HG03469 (cell line): Measurements from ENCODE around the gene ULK4.
"Not testable (repeated sequence)": the region's sequence is repeated elsewhere in the genome, so short reads cannot be mapped to it uniquely, and the experiment has no call there.

ENCODE experiments used
- ATAC-seq: cut with Tn5 transposase; IDR thresholded peaks from one replicate; pipeline ENCODE4 v1.9.1; 2021; ENCODE audit warnings: mild to moderate bottlenecking, moderate library complexity, moderate number of reproducible peaks; ENCODE audit not compliant: unreplicated experiment

ULK4 gene

DNA sequence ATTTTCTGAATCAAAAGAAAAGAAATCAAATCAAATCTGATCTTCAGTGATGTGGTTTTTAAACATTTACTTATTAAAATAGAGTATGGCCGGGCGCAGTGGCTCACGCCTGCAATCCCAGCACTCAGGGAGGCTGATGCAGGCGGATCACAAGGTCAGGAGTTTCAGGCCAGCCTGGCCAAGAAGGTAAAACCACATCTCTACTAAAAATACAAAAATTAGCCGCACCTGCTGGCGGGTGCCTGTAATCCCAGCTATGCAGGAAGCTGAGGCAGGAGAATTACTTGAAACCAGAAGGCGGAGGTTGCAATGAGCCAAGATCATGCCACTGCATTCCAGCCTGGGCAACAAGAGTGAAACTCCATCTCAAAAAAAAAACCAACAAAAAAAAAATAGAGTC is 169.1 kb downstream of the ULK4 start:
- ATAC-seq: no peak

DNA sequence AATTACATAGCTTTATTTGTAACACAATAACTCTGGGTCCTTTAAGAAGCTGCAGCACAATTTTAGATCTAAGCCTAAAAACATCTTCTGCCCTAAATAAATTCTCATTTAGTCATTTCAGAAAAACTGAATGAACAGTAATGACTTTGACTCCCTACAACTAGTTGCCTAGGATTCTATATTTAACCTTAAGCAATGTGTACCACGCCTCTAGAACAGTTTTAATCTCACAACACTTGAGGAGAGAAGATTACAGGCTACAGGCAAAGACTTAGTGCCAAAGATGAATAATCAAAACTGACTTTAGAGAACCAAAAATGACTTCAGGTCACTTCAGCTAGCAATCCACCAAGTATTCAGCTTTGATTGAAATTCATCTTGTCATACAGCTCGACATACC is 192.8 kb downstream of the ULK4 start:
- ATAC-seq: no peak

DNA sequence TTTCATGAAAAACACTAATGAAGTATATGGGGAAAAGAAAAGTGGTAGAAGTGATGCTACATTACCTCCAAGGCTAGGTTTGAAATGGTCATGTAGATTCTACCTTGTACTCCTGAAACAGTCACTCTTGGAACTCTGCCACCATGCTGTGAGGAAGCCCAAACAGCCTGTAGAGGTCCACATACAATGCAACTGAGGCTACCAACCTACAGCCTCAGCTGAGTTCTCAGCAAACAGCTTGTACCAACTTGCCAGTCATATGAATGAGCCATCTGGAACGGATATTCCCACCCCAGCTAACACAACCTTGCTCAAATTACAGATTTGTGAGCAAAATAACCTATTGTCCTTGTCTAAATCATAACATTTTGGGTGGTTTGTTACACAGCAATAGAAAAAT is 193.5 kb downstream of the ULK4 start:
- no peak for ATAC-seq

GRCh38 chr3:41762867-41763266 is 199.0 kb downstream of the ULK4 start:
- not testable (repeated sequence) for ATAC-seq

GRCh38 chr3:41753651-41754050 is 208.3 kb downstream of the ULK4 start:
- no peak for ATAC-seq

GRCh38 chr3:41751597-41751996 is 210.3 kb downstream of the ULK4 start:
- ATAC-seq: no peak

GRCh38 chr3:41749988-41750387 is 211.9 kb downstream of the ULK4 start:
- no peak for ATAC-seq

- ATAC-seq: no peak
Measured at GRCh38 chr3:41746215-41746614, 215.7 kb downstream of the ULK4 start.

DNA sequence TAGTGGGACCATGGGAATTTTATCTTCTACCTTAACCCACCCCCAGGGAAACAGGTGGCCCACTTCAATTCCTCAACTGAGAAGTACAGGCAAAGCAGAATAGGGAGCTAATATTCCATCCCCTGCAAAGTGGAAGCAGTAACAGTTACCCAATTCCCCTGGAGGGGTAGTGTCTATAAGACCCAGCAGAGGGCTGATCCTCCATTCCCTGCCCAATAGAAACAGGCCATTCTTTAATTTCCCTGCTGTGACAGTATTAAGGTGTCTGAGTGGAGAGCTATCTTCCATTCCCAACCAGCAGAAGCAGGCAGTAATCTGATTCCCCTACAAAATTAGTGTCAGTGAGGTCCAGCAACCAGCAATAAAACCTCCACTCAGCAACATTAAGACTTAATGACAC is 219.8 kb downstream of the ULK4 start:
- no peak for ATAC-seq

GRCh38 chr3:41740374-41740886 is 221.5 kb downstream of the ULK4 start:
- no peak for ATAC-seq

GRCh38 chr3:41726891-41727290 is 235.0 kb downstream of the ULK4 start:
- ATAC-seq: no peak

DNA sequence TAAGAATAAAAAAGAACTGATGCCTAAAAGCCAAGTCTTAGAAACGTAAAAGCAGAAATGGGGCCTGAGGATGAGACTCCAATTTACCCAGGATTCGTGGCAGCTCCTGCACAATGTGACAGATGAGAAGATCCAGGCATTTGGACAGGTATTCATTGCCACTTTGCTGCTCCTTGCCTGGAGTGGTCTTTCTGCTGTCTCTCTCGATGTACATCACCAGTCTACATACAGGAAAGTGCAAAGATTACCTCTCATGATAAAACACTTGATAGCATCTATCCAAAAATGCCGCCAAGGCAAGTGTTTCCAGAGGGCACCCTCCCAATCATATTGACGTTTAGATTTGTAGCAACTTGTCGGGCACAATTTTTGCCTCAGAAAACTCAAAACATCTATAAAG is 244.3 kb downstream of the ULK4 start:
- ATAC-seq: no peak

DNA sequence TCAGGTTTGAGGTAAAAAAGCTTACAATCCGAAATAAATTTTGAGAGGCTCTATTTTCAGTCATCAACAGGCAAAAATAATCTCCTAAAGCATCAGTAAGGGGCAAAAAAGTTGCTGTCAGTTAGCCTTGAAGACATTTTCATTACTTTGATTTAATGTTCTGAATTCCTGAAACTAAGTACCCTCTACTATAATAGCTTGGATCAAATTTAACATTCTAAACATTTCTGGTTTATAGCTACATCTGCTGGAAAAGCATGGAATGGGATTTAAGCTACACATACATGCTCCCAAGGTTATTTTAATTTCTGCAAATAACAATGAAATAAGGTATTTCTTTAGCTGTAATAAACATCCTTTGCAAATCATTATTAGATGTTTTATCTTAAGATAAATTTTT is 245.4 kb downstream of the ULK4 start:
- no peak for ATAC-seq

- no peak for ATAC-seq
Measured at GRCh38 chr3:41715376-41715775, 246.5 kb downstream of the ULK4 start.

DNA sequence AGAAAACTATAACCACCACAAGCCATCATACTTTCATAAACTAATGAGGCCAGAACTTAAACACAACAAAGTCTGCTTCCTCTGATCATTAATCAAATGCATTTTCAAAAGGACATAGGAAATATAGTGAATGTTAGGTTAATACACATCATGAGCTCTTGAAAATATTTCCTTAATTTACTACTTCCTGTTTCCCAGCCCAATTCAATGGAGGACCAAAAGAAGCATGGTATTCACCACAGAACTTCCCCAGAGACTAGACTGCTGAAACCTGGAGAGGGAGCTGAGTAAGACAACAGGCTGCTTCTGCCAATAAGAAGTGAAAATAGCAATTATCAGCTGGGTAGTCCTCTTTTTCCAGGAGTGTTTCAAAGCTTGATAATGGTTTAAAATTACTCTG is 250.3 kb downstream of the ULK4 start:
- ATAC-seq: no peak

DNA sequence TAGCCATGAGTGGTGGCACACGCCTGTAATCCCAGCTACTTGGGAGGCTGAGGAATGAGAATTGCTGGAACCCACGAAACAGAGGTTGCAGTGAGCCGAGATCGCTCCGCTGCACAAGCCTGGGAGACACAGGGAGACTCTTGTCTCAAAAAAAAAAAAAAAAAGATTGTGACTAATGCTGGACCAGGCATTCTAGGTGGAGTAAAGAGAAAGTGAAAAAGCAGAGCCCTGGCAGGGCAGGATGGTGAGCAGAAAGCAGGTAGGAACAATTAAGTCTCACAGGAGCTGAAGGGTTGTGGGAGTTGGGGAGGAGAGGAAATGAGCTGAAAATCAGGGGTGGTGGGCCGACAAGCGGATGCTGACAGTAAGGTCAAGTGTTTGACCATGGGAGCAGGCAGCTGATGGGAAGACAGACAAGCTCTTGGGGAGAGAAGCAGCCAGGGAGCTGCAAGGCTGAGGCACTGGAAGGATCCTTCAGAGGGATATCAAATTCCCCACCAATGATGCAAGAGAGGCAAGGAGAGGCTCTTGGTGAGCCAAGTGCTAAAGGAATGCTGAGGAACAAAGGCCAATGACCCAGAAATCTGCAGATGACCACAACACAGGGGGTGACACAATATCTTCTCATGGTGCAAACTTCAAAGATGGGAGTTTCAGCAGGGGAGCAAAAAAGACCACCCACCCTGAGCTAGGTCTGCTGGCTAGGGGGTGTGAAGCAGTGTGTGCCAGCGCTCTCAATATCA is 251.1 kb downstream of the ULK4 start:
- ATAC-seq: no peak

- ATAC-seq: not testable (repeated sequence)
Measured at GRCh38 chr3:41709213-41709612, 252.7 kb downstream of the ULK4 start.

- ATAC-seq: no peak
Measured at GRCh38 chr3:41708176-41708575, 253.7 kb downstream of the ULK4 start.

DNA sequence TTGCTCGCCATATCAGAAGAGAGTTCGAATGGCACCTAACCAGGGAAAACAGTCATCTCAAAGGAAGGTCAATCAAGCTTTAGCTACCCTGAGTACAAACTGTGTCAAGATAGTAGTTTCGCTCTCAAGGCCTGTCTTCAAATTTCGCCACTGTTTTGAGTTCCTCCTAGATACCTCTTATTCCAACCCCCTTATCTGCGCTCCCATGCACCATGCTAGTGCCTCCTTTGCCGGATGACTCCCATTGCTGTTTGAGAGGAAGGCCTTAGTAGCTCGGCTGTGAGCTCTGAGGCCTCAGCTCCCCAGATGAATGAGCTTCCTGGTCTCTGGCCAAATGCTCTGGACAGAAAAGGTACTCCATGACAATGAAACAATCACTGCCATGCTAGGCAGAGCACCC is 256.0 kb downstream of the ULK4 start:
- no peak for ATAC-seq

DNA sequence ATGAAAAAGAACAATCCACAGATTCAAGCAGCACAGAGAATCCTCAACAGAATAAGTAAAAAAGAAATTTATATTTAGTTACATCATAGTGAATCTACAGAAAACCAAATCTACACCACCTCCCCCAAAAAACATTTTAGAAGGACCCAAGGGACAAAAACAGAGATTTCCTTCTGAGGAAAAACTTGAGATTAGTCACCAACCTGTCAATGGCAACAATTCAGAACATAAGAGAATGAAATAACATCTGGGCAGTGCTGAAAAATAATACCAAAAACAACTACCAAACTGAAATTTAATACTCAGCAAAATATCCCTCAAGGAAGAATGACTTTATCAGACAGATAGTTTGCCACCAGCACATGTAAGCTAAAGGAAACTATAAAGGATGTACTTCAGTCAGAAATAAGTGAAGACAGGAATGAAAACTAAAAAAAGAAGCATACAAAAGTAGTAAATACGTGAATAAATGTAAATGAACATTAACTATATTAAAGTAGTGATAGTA is 260.7 kb downstream of the ULK4 start:
- no peak for ATAC-seq

GRCh38 chr3:41700155-41700554 is 261.7 kb downstream of the ULK4 start:
- ATAC-seq: no peak

- ATAC-seq: no peak
Measured at GRCh38 chr3:41698898-41699297, 263.0 kb downstream of the ULK4 start.

DNA sequence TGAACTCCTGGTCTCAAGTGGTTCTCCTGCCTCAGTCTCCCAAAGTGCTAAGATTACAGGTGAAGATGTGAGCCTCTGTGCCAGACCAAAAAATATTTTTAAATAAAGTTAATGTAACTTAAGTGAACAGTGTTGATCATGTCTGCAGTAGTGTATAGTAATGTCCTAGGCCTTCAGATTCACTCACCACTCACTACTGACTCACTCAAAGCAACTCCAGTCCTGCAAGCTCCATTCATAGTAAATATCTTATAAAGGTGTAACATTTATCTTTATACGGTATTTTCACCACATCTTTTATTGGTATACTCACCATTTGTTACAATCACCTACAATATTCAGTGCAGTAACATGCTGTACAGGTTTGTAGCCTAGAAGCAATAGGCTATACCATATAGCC is 264.2 kb downstream of the ULK4 start:
- no peak for ATAC-seq
